RCC 7860 (cell line): Measurements from ENCODE around the gene ATP4B.
"Not testable (repeated sequence)": the region's sequence is repeated elsewhere in the genome, so short reads cannot be mapped to it uniquely, and the experiment has no call there.

Experiments used
- DNase-seq: peaks from one replicate; pipeline ENCODE4 v3.0.0-alpha.2; 2015; ENCODE audit warnings: low spot score
- FAIRE-seq: peaks from 2 replicates; lab custom pipeline; 2012; peaks lifted over from hg19 to GRCh38; lab: Jason Lieb, UNC

Gene ATP4B

DNA sequence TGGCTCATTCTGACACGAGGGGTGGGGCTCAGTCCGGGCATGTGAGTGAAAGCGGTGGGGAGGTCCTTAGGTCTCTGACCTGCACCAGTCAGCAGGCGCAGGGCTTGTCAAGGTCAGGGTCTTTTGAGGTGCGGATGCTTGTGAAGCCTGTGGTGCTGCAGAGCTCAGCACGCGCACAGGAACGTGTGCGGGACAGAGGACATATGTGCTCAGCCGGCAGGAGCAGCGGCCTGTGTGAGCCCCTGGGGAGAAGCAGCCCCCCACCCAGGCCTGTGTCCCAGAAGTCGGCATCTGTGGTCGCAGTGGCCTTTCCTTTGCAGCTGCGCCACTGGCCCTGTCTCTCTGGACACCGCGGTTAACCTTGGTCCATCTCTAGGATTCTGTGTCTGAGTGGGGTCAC is 30.9 kb downstream of the ATP4B start:
- DNase-seq (no peak), FAIRE-seq (no peak)

DNA sequence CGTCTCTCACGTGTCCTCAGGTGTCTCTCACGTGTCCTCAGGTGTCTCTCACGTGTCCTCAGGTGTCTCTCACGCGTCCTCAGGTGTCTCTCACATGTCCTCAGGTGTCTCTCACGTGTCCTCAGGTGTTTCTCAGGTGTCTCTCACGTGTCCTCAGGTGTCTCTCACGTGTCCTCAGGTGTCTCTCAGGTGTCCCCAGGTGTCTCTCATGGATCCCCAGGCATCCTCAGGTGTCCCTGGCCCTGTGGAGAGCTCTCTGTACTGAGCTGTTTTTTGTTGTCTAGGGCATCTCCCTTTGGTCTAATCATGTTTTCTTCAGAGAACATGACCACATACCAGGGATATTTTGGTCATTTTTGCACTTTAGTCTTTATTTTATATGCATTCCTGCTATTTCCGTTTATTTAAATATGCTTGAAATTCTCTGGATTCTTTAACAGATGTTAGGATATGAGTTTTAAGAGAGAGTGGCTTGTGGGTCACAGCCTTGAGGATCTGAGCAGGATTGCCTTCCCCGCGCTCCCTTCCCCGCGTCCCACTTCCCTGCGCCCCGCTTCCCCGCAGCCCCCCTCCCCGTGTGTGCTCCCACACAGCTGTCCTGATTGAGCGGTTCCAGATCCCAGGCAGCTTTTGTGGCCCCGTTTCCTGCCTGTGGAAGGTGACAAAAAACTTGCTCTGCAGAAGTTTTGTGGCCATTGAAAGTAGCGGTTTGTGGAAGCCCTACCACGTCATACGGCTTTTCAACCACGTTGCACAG is 31.9 kb downstream of the ATP4B start:
- DNase-seq: no peak
- FAIRE-seq: no peak

DNA sequence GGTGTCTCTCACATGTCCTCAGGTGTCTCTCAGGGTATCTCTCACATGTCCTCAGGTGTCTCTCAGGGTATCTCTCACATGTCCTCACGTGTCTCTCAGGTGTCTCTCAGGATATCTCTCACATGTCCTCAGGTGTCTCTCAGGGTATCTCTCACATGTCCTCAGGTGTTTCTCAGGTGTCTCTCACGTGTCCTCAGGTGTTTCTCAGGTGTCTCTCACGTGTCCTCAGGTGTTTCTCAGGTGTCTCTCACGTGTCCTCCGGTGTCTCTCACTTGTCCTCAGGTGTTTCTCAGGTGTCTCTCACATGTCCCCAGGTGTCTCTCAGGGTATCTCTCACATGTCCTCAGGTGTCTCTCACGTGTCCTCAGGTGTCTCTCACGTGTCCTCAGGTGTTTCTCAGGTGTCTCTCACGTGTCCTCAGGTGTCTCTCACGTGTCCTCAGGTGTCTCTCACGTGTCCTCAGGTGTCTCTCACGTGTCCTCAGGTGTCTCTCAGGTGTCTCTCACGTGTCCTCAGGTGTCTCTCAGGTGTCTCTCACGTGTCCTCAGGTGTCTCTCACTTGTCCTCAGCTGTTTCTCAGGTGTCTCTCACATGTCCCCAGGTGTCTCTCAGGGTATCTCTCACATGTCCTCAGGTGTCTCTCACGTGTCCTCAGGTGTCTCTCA is 33.2 kb downstream of the ATP4B start:
- DNase-seq, FAIRE-seq: not testable (repeated sequence)

DNA sequence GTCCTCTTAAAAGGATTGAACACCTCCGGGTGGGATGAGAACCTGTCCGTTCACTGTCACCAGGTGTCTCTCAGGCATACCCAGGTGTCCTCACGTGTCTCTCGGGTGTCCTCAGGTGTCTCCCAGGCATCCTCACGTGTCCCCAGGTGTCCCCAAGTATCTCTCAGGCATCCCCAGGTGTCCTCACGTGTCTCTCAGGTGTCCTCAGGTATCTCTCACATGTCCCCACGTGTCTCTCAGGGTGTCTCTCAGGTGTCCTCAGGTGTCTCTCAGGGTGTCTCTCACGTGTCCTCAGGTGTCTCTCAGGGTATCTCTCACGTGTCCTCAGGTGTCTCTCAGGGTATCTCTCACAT is 33.8 kb downstream of the ATP4B start:
- FAIRE-seq (no peak), DNase-seq (no peak)

DNA sequence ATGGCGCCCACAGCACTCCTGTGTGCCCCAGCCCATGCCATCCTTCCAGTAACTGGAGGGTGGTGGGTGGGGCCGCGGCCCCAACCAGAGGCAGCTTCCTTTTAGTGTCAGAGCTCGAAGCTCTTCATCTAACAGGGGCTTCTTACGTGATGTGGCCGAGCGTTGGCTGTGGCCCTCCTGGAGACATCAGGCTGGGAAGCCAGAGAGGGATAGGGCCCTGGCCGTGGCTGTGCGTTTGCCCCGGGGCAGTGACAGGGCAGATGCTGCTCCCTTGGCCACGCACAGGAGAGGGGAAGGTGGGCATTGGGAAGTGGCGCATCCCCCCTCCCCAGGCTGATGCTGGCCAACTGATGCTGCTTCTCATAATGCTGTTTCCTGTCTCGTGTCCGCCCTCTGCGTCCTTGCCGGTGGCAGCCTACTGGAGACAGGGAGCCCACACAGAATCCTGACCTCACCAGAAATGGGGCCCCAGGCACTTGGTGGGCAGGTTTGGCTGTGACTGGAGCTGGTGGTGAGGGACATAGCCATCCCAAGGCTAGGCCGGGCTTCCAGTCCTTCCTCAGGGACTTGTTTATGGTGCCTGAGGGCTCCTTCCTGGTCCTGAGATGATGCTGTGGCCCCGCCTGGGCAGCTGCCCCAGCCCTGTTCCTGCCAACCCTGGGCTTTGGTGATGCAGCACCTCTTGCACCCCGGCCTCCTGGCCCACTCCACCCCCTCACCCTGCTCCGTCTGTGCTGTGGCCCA is 34.3 kb downstream of the ATP4B start:
- FAIRE-seq (no peak), DNase-seq (no peak)

DNA sequence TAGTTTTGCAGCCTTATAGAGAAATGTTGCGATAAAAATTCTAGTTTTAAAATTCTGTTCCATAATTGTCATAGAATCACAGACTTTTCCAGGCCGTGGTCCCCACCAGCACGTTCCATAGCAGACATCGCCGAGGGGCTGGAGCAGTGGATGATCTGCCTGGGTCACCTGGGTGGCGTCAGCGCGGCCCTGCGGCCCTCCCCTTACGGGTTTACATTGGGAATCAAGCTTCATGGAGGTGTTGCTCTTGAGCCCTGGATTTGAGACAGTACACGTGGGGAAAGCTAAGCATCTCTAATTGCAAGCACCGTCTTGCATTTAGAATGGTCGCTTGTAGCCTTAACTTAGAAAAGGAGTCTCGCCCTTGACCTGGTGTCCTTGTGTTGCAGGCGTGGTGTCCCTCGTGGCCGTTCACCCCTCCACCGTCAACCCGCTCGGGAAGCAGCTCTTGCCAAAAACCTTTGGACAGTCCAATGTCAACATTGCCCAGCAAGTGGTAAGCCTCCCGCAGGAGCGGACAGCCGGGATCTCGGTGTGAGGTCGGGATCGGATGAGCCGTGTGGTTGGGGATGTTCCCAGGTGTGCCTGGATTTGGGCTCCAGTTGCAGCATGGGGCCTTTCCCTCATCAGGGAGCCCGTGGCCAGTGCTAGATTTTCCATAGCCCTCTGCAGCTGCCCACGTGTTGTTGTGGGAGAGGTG is 35.1 kb downstream of the ATP4B start:
- DNase-seq: no peak

DNA sequence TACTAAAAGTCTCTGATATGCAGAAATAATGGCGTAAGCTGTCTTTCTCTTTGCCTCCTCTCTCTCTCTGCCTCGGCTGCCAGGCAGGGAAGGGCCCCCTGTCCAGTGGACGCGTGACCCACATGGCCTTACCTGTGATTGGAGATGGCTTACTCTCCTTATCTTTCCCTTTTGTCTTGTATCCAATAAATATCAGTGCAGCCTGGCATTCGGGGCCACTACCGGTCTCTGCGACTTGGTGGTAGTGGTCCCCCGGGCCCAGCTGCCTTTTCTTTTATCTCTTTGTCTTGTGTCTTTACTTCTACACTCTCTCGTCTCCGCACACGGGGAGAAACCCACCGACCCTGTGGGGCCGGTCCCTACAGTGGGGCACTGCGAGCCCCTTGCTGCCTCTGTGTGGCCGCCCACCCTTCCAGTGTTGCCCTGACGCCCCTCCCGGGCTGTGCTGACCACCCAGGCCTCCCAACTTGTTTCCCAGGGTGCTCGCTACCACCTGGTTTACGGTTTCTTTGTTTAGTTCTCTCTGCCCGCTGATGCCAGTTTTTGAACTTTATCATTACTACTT is 35.9 kb downstream of the ATP4B start:
- not testable (repeated sequence) for DNase-seq, FAIRE-seq

More for the DNA sequence above, 35.1 kb downstream of the ATP4B start:
- no peak for FAIRE-seq

DNA sequence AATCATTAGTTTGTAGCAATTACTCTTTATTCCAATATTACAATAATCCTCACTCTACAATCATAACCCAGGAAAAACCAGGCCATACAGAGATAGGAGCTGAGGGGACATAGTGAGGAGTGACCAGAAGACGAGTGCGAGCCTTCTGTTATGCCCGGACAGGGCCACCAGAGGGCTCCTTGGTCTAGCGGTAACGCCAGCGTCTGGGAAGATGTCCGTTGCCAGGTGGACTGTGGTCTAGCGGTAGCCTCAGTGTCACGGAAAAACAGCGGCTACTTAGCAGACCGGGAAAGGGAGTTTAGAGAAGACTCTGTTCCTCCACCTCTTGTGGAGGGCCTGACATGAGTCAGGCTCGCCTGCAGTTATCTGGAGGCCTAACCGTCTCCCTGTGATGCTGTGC is 36.5 kb downstream of the ATP4B start:
- not testable (repeated sequence) for DNase-seq, FAIRE-seq

DNA sequence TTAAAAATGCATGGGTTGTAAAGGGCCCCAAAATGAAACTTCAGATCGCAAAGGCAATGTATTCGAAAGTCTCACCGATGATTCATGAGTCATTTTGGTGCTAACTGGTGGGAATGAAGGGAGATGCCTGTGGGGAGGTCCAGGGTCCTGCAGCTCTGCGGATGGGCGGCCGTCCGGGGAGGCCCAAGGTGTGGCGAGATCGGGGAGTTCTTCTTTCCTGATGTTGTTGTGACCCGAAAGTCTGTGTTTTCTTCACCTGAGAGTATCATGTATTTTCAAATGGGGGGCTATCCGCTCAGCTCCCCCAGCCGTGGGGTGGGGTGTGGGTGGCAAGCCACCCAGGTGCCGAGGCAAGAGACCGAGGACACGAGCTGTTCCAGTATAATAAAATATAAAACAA is 37.0 kb downstream of the ATP4B start:
- FAIRE-seq (no peak), DNase-seq (no peak)

DNA sequence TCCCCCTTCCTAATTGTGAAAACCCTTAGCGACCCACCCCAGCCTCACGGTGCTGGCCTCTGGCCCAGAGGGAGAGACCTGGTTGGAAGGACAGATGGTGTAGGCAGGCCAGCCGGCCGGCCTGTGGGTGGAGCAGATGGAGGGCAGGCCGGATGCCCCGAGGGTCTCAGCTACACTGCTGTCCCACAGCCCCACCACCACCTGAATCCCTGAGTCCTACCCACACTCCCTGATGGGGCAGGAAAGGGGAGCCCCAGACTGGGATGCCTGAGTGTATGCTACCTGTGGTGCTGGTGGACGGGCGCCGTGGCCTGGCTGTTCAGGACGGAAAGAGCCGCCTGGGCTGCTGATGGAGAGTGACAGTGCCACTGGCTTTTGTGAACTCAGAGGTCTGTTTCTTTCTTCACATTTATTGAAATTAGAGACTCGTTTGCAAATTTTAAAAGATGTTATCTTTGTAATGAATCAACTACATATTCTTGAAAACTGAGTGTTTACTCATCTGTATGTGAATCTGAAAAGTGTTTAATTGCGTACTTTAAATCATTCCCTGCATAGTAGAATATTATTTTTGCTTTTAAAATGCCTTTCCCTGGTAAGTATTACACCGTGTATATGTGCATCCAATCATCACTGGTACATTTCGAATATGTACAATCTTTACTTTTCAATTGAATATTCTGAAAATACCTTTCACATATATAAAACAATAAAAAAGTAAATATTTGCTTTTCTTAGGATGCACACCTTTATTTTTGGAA is 37.8 kb downstream of the ATP4B start:
- FAIRE-seq (no peak), DNase-seq (no peak)

DNA sequence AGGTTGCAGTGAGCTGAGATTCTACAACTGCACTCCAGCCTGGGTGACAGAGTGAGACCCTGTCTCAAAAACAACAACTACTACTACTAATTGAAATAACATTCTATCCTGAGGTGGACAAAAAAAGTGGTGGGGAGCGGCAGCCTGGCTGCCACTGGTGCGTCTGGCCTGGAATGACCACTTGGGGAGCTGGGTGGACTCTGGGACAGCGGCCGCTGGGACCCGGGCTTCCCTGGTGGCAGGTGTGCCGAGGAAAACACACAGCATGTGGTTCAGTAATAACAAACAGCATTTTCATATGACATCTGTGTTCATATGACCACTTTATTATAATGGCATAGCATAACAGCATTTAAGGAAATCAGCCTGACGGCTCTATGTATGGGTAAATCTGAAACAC is 39.5 kb downstream of the ATP4B start:
- DNase-seq (no peak), FAIRE-seq (no peak)

DNA sequence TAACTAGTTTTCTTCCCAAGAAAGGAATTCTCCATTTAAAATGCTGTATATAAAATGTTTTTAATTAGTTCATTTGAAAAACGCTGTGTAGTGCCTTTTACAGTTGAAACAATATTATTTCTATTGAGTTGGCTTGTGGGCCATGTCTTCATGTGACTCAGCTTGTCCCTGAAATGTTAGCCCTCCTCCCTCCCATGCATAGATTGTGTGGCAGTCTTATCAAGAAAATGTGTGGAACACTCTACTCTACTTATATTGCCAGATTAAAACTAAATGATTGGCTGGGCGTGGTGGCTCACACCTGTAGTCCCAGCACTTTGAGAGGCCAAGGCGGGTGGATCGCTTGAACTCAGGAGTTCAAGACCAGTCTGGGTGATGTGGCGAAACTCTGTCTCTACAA is 40.0 kb downstream of the ATP4B start:
- no peak for DNase-seq
- FAIRE-seq: no peak

DNA sequence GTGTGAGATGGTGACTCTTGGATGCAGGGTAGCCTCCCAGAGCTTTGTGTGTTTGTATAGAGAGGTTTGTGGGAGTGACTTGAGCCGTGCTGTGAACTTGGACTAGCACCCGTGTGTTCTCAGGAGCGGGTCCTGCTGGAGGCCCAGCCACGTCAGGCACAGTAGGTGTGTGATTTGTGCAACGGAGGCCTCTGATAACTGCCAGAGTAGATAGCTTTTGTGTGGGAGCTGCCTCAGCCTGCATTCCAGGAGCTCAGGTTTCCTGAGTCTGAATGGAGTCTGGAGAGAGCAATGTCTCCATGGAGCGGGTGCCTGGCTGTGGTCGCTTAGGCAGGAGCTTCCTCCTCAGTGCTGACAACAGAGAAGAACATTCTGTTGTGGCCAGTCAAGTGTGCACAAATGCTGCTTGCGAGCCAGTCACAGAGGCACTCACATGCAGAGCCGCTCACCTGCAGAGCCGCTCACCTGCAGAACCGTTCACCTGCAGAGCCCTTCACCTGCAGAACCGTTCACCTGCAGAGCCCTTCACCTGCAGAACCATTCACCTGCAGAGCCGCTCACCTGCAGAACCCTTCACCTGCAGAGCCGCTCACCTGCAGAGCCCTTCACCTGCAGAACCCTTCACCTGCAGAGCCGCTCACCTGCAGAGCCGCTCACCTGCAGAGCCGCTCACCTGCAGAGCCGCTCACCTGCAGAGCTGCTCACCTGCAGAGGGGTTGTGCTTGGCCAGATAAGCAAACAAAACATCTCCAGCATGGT is 40.8 kb downstream of the ATP4B start:
- FAIRE-seq (no peak), DNase-seq (peak; percentile 8)

DNA sequence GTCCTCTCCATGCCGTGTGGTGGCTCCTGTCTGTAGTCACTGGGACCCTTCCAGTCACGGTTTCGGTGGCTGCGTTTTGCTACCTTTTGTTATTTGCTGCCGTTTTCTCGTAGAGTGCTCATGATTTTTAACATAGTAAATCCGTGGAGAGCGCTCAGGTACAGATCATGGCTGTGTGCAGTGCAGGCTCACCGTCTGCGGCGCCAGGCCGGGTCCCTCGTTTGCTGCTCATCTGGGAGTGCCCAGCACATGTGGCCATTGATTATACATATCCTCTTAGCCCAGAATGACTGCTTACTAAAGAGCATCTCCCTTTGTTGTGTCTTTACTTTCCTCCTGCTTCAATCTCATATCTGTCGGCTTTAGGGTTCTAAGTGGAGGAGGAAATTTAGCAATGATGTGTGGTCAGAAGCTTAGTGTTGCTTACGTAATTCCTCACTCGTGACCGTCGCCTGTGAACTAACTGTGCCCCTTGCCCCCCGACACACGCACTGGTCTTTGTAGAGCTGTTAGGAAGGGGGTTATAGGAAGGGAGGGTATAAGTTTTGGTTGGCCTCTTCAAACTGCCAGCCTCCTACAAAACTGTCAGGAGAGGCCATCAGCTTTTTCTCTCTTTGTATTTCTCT is 41.6 kb downstream of the ATP4B start:
- DNase-seq: no peak
- FAIRE-seq: no peak

DNA sequence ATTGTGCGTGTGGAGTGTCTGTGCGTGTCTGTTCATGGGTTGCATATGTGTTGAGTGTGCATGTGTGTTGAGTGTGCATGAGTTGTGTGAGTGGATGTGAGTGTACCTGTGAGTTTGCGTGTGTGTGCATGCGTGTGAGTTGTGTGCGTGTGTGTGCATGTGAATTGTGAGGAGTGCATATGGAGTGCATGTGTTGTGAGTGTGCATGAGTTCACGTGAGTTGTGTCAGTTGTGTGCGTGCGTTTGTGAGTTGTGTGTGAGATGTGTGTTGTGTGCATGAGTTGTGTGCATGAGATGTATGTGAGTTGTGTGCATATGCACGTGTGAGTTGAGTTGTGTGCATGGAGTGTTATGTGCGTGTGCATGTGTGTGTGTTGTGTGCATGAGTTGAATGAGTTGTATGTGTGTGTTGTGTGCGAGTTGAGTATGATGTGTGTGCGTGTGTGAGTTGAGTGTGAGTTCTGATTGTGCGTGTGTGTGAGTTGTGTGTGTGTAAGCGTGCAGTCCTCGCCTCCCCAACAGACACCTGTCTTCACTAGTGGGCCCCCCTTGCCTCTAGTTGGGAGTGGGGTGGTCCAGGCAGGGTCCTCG is 44.1 kb downstream of the ATP4B start:
- FAIRE-seq (no peak), DNase-seq (no peak)

DNA sequence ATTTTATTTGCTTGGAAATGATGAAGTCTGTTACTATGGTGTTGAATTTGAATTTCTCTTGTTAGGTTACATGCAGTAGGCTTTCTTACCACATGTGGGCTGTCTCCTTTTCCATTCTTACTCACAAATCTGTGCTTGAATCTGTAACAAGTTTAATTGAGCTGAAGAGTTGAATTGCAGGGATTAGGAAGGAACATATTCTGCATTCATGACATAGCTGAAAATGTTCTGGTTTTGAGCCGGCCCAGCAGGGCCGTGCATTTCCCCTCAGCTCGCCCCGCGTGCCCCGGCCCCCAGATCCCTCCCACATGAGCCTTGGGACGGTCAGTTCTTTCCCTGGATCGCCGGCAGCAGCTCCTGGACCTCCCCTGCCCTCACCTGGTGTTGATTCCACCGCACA is 45.4 kb downstream of the ATP4B start:
- FAIRE-seq (no peak), DNase-seq (no peak)

DNA sequence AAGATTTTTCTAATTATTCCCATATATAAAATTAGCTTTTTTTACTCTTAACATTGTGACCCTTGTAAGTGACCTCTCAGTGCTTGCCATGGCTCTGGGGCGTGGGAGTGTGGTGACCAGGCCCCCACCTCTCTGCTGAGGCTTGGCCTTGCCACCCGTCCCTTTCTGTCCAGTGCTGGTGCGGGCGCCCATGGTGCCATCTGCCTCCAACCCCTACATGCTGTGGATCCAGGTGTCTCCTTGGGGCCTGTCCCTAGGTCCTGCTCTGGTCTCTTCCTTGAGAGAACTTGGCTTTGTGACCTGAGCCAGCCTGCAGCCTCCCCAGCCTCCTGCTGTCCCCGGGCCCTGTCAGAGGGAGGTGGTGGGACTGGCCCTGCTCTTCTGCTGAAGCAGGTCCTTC is 46.0 kb downstream of the ATP4B start:
- FAIRE-seq: no peak
- DNase-seq: no peak

DNA sequence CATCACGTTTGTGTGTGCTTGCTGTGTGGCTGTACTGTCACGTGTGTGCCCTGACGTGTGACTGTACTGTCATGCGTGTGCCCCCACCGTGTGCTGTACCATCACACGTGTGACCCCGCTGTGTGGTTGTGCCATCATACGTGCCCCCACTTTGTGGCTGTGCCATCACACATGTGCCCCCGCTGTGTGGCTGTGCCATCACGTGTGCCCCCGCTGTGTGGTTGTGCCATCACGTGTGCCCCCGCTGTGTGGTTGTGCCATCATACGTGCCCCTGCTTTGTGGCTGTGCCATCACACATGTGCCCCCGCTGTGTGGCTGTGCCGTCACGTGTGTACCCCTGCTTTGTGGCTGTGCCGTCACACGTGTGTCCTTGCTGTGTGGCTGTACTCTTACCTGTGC is 47.7 kb downstream of the ATP4B start:
- no peak for DNase-seq
- no peak for FAIRE-seq

DNA sequence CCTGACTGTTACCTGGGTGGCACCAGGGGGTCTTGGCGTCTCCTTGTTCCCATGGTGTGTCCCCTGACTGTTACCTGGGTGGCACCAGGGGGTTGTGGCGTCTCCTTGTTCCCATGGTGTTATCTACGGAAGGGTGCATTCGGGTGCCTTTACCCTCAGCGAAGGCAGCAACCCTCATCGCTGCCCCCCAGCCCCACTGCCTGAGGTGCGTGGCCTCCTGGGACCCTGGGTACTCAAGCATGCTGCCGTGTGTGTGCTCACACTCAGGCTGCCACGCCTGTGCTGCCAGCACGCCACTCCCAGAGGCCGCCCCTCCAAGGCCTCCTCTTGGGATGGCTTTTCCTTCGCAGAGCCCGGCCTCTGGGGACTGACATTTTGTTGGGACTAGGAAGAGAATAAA is 48.4 kb downstream of the ATP4B start:
- no peak for FAIRE-seq
- no peak for DNase-seq
